Ectodermal cell (in vitro differentiated cells): ENCODE measurements around the gene CUL1.

Source experiments
- H3K27ac ChIP-seq: 2 replicates; pipeline ENCODE4 v1.7.0; 2013; ENCODE audit warnings: mild to moderate bottlenecking, low read depth, low read length; ENCODE audit not compliant: insufficient read depth, poor library complexity, severe bottlenecking
- H3K27me3 ChIP-seq: 2 replicates; pipeline ENCODE4 v1.7.0; 2013; ENCODE audit warnings: mild to moderate bottlenecking, low read length; ENCODE audit not compliant: insufficient read depth, control insufficient read depth, poor library complexity, severe bottlenecking
- H3K36me3 ChIP-seq: one replicate; pipeline ENCODE4 v1.7.0; 2013; ENCODE audit warnings: low read length; ENCODE audit not compliant: control insufficient read depth, insufficient read depth
- H3K4me1 ChIP-seq: one replicate; pipeline ENCODE4 v1.7.0; 2013; ENCODE audit warnings: low read length; ENCODE audit not compliant: control insufficient read depth, insufficient read depth
- H3K4me3 ChIP-seq: 2 replicates; pipeline ENCODE4 v1.7.0; 2013; ENCODE audit warnings: low read depth, low read length, control low read depth; ENCODE audit not compliant: insufficient read depth
- H3K9me3 ChIP-seq: 2 replicates; pipeline ENCODE4 v1.7.0; 2013; ENCODE audit warnings: mild to moderate bottlenecking, low read length, moderate library complexity; ENCODE audit not compliant: control insufficient read depth
- WGBS, 2 experiments: methylation state at CpG; one replicate each; pipeline ENCODE4 v1.1.7; 2013; ENCODE audit warnings: missing lambda C conversion rate in 2 of 2; 5-methylcytosine and 5-hydroxymethylcytosine counted together

CUL1 gene

GRCh38 chr7:148694631-148695030 is 4.1 kb upstream of the CUL1 start:
- 93 to 98% methylated on average over 3 of the region's 5 CpGs for WGBS, 2 experiments
- Histone ChIP-seq H3K27me3 (no peaks in the 10 kb centered on the region), H3K27ac (no peak overlapping the region), H3K9me3 (no peaks in the 10 kb centered on the region), H3K4me3 (no peak overlapping the region), H3K36me3 (no peaks in the 10 kb centered on the region), H3K4me1 (peaks cover 14% of the 10 kb centered on the region)

- H3K36me3 ChIP-seq, result no peaks in the 10 kb centered on the region
- H3K27ac ChIP-seq, result no peak overlapping the region
- WGBS, 2 experiments, result 94 to 96% methylated on average over 3 of the region's 3 CpGs
- H3K27me3 ChIP-seq, result no peaks in the 10 kb centered on the region
- peaks cover 17% of the 10 kb centered on the region for H3K4me1 ChIP-seq
- no peaks in the 10 kb centered on the region for H3K9me3 ChIP-seq
- no peak overlapping the region for H3K4me3 ChIP-seq
Observed at GRCh38 chr7:148695953-148696352, 2.8 kb upstream of the CUL1 start.

GRCh38 chr7:148696787-148697186 is 1.9 kb upstream of the CUL1 start:
- H3K4me3 ChIP-seq, result no peak overlapping the region
- H3K27ac ChIP-seq, result no peak overlapping the region
- no peaks in the 10 kb centered on the region for H3K9me3 ChIP-seq
- H3K4me1 ChIP-seq, result peaks cover 24% of the 10 kb centered on the region
- 87 to 88% methylated on average over 5 of the region's 5 CpGs for WGBS, 2 experiments
- no peaks in the 10 kb centered on the region for H3K36me3 ChIP-seq
- no peaks in the 10 kb centered on the region for H3K27me3 ChIP-seq

- H3K4me1 ChIP-seq, result peaks cover 25% of the 10 kb centered on the region
- H3K9me3 ChIP-seq, result no peaks in the 10 kb centered on the region
- no peaks in the 10 kb centered on the region for H3K27me3 ChIP-seq
- 73 to 74% methylated on average over 15 to 16 of the region's 18 CpGs for WGBS, 2 experiments
- no peaks in the 10 kb centered on the region for H3K36me3 ChIP-seq
- H3K27ac ChIP-seq, result no peak overlapping the region
- peak overlapping the region; percentile 74 for H3K4me3 ChIP-seq
Observed at GRCh38 chr7:148697256-148698006, 1.3 kb upstream of the CUL1 start.

GRCh38 chr7:148698007-148698396 is 701 bp upstream of the CUL1 start:
- Histone ChIP-seq H3K9me3 (no peaks in the 10 kb centered on the region), H3K27ac (peak overlapping the region; percentile 47), H3K4me1 (peaks cover 28% of the 10 kb centered on the region), H3K36me3 (no peaks in the 10 kb centered on the region), H3K4me3 (peak overlapping the region; percentile 74), H3K27me3 (no peaks in the 10 kb centered on the region)
- WGBS, 2 experiments, result 2 to 4% methylated on average over 17 of the region's 17 CpGs

GRCh38 chr7:148699024-148699781 is 500 bp downstream of the CUL1 start:
- Histone ChIP-seq H3K4me1 (peaks cover 34% of the 10 kb centered on the region), H3K4me3 (peak overlapping the region; percentile 74), H3K27ac (peak overlapping the region; percentile 47), H3K9me3 (no peaks in the 10 kb centered on the region), H3K36me3 (no peaks in the 10 kb centered on the region), H3K27me3 (no peaks in the 10 kb centered on the region)
- 0% methylated on average over 107 of the region's 107 CpGs for WGBS, 2 experiments

GRCh38 chr7:148699782-148700629 is 1.3 kb downstream of the CUL1 start:
- no peaks in the 10 kb centered on the region for H3K9me3 ChIP-seq
- peaks cover 40% of the 10 kb centered on the region for H3K4me1 ChIP-seq
- H3K27me3 ChIP-seq, result no peaks in the 10 kb centered on the region
- peak overlapping the region; percentile 47 for H3K27ac ChIP-seq
- 1% methylated on average over 36 of the region's 36 CpGs for WGBS, 2 experiments
- H3K4me3 ChIP-seq, result peak overlapping the region; percentile 74
- no peaks in the 10 kb centered on the region for H3K36me3 ChIP-seq

- H3K27ac ChIP-seq, result no peak overlapping the region
- no peaks in the 10 kb centered on the region for H3K9me3 ChIP-seq
- WGBS, 2 experiments, result 8 to 10% methylated on average over 3 of the region's 3 CpGs
- H3K36me3 ChIP-seq, result no peaks in the 10 kb centered on the region
- H3K4me3 ChIP-seq, result peak overlapping the region; percentile 74
- H3K27me3 ChIP-seq, result no peaks in the 10 kb centered on the region
- peaks cover 47% of the 10 kb centered on the region for H3K4me1 ChIP-seq
Observed at GRCh38 chr7:148700661-148701064, 2.0 kb downstream of the CUL1 start.

GRCh38 chr7:148701414-148701813 is 2.7 kb downstream of the CUL1 start:
- Histone ChIP-seq H3K27me3 (no peaks in the 10 kb centered on the region), H3K36me3 (no peaks in the 10 kb centered on the region), H3K9me3 (no peaks in the 10 kb centered on the region), H3K27ac (no peak overlapping the region), H3K4me1 (peaks cover 47% of the 10 kb centered on the region), H3K4me3 (peak overlapping the region; percentile 74)
- 35 to 42% methylated on average over 1 of the region's 1 CpG for WGBS, 2 experiments
